Activated naive CD4-positive, alpha-beta T cell treated with anti-CD3 and anti-CD28 coated beads, Interleukin-2, amount 10 ng/mL, durations not matched to agents 7 days and 5 days (primary cell): Measurements from ENCODE around the gene KRT83.

Source experiments
- CTCF ChIA-PET: fragments of 350-600 bp; sonication (Branson Sonifier 250); formaldehyde crosslinking; loops from one replicate; lab custom pipeline; 2021; ENCODE audit warnings: antibody characterized with exemption; lab: Charles Lee
- DNase-seq: peaks from one replicate; pipeline ENCODE4 v3.0.0-alpha.2; 2020
- H3K27ac Mint-ChIP-seq: one replicate; pipeline ENCODE4 v1.8.0; 2021; ENCODE audit warnings: mild to moderate bottlenecking, moderate library complexity, mixed read lengths
- H3K27me3 Mint-ChIP-seq: one replicate; pipeline ENCODE4 v1.8.0; 2021; ENCODE audit warnings: mild to moderate bottlenecking, mixed read lengths
- H3K36me3 Mint-ChIP-seq: one replicate; pipeline ENCODE4 v1.8.0; 2021; ENCODE audit warnings: mixed read lengths
- H3K4me1 Mint-ChIP-seq: one replicate; pipeline ENCODE4 v1.8.0; 2021; ENCODE audit warnings: mixed read lengths
- H3K4me3 Mint-ChIP-seq: one replicate; pipeline ENCODE4 v1.8.0; 2021; ENCODE audit warnings: mild to moderate bottlenecking, moderate library complexity, mixed read lengths
- H3K9me3 Mint-ChIP-seq: one replicate; pipeline ENCODE4 v1.8.0; 2021; ENCODE audit warnings: mixed read lengths

The KRT83 gene

DNA sequence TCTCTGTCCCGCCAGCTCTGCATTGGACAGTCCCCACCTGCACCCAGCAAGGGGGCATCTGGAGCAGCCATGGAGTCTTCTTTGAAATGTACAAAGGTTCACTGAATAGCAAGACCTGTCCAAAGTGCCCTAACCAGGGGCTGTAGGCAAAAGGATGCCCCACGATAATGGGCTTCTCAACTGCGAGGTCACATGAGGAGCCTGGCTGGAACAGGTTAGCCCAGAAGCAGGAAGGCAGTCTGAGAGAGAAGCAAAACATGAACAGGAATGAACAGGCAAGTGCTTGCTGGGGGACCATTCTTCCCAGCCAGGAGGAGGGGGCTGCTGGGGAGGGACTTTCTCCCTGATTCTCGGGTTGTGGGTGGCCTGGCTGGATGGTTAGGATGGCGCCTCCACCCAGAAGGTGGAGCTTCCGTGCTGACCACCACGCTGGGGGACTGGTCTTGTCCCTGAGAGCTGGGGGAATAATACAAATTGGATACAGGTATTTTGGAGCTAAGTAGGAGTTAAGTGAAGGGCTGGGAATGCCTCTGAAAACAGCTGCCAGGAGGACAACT, 39.0 kb upstream of the KRT83 start:
- no peak for DNase-seq
- H3K9me3 Mint-ChIP-seq, result no peaks in the 10 kb centered on the region
- no peaks in the 10 kb centered on the region for H3K36me3 Mint-ChIP-seq
- no peak overlapping the region for H3K27ac Mint-ChIP-seq
- peaks cover 12% of the 10 kb centered on the region for H3K4me1 Mint-ChIP-seq
- H3K27me3 Mint-ChIP-seq, result peaks cover 27% of the 10 kb centered on the region
- CTCF ChIA-PET, result interaction anchor here (1.1 to 3.0 kb wide), 3 partner anchors 7 to 525 kb away, joined by 3 to 29 read pairs (median 8); no protein-coding TSS in a partner anchor
- no peak overlapping the region for H3K4me3 Mint-ChIP-seq

DNA sequence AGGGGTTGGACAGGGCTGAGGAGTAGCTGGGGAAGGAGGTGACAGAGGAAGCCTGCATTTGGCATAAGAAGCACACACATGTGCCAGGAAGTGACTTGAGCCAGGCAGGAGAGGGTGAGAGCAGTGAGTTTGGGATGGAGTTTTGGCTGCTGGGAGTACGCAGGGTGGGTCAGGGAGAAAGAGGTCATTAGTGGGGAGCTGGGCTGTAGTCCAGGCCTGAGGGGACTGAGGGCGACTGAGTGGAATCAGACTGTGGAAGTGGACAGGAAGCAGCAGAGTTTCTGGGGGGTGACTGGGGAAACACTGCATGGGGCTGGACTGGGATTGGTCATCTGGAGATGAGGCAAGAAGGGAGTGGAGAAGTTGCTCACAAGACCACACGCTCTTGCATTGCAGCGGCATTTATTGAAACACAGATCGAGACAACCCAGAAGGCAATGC, 38.4 kb upstream of the KRT83 start:
- peak; percentile 17 for DNase-seq
- no peak overlapping the region for H3K27ac Mint-ChIP-seq
- H3K4me1 Mint-ChIP-seq, result peaks cover 12% of the 10 kb centered on the region
- CTCF ChIA-PET, result no interaction called here
- no peak overlapping the region for H3K4me3 Mint-ChIP-seq
- H3K27me3 Mint-ChIP-seq, result peaks cover 27% of the 10 kb centered on the region
- no peaks in the 10 kb centered on the region for H3K36me3 Mint-ChIP-seq
- no peaks in the 10 kb centered on the region for H3K9me3 Mint-ChIP-seq

DNA sequence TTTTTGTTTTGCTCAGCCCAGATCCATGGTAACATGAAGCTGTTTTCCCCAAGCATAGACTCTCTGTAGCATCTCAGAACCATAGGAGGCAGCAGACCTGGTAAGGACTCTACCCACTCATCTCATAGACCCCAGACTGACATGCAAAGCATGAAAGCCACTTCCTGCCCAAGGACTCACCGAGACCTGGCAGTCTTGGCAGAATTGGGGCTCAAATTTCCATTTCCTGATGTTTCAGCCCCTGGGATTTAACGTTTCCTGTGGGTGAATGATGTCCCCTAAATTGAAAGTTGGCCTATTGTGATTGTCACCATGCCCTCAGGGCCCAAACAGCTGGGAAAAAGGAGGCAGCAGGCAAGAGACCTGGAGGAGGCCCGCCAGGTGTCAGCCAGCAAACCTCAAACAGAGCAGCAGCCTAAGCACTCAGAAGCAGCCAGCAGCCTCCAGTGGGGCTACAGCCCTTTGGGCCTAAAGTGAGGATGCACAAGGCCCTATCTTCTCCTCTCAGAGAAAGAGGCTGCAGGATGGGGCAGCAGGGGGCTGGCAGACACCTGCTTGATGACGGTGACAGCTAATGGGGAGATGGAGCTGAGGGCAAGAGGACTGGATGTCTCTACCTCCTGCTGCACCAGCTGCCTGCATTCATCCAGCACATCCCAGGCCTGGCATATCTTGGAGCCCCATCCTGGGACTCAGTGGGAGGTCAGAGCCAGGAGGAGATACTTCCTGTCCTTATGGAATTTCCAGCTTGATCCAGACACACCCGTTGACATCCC, 37.6 kb upstream of the KRT83 start:
- Mint-ChIP-seq H3K27me3 (peaks cover 31% of the 10 kb centered on the region), H3K4me3 (no peak overlapping the region)
- CTCF ChIA-PET, result interaction anchor here (0.9 to 1.4 kb wide), 6 partner anchors 50 to 521 kb away, joined by 3 to 4 read pairs (median 3); no protein-coding TSS in a partner anchor

DNA sequence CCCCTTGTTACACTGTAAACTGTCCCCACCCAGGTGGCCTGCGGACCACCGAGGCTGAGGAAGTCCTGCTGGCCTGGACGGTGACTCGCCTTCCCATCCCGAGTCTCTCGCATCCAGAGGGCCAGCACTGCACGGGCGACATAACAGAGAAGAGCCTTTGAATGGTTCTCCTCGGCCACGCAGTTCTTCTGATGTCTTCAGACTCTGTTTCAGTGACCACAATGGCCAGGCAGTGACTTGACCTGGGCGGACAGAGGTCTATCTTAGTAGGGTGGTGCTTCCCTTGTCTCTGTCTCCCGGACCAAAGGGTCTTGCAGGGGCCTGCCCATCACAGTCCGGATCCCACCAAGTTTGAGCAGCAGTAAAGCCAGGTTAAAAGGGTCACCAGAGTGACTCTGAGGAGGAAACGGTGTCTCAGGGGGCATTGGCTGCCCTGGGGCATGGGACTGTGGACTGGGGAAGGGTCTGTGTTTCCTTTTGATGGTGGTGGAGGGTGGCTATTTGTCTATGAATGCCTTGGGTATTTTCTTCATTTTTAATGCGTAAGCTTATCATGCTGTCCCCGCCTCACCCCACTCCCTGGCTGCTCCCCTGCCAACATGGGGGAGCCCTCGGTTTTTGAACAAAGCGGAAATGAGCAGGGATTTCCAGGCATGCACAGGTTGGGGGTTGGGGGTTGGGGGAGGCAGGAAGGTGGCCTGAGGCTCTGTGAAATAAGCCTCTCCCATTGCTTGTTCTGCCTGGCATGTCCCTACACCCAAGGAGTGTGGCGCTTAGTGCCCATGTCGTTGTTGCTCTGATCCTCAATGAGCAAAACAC, 35.8 kb upstream of the KRT83 start:
- Mint-ChIP-seq H3K36me3 (no peaks in the 10 kb centered on the region), H3K4me1 (peaks cover 12% of the 10 kb centered on the region), H3K9me3 (no peaks in the 10 kb centered on the region), H3K27me3 (peaks cover 31% of the 10 kb centered on the region), H3K4me3 (no peak overlapping the region), H3K27ac (no peak overlapping the region)
- DNase-seq, result peak; percentile 16
- CTCF ChIA-PET, result no interaction called here

More for the DNA sequence above, 37.6 kb upstream of the KRT83 start:
- Mint-ChIP-seq H3K36me3 (no peaks in the 10 kb centered on the region), H3K9me3 (no peaks in the 10 kb centered on the region), H3K4me1 (peaks cover 12% of the 10 kb centered on the region), H3K27ac (no peak overlapping the region)
- DNase-seq, result peak; percentile 31

DNA sequence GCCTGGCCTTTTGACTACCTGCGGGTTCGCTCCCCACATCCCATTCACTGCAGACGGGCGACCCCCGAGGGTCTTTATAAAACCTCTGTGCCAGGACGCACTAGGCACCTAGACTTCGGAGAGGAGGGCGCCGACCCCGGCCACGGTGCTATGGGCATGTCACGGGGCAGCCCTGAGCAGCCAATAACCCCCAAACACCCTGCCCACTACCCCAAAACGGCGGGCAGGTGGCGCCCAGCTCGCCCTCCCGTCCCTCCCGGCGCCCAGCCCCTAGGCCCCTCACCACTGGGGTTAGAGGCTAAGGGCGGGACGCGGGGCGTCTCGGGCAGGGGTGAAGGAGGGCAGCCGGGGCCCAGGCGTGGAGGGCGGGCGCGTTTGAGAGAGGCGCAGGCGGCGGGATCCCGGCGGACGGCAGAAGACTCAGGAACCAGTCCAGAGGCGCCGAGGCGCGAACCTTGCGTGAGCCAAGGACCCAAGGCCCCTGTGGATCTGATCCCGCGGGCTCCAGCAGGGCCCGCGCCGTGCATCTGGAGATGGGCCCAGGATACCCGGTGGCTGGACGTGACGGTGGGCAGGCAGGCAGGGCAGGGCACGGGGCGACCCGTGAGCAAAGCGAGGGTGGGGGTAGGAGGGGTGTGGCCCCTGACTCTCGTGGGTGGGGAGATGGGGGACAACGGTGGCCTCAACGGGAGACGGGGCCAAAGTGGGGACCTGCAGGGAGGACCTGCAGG, 35.0 kb upstream of the KRT83 start:
- Mint-ChIP-seq H3K36me3 (no peaks in the 10 kb centered on the region), H3K27ac (no peak overlapping the region), H3K4me1 (peaks cover 16% of the 10 kb centered on the region), H3K4me3 (no peak overlapping the region), H3K27me3 (peaks cover 35% of the 10 kb centered on the region), H3K9me3 (no peaks in the 10 kb centered on the region)
- peak; percentile 9 for DNase-seq
- CTCF ChIA-PET, result no interaction called here

DNA sequence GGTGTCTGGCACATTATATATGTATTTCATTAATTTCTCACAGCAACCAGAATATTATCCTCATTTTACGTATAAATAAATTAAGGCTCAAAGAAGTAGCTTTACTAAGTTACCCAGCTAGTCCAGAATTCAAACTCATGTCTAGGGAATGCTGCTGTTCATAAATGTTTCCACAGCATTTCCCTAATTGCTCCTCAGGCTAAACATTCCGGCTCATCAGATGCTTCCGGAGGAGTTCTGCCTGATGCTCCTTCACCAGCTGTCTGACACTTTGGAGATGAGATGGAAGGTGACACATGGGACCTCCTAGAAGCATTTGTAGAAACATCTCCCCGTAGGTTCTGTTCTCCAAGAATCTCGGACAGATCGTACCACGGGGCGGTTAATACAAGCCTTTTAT, 34.0 kb upstream of the KRT83 start:
- Mint-ChIP-seq H3K36me3 (no peaks in the 10 kb centered on the region), H3K4me1 (peaks cover 18% of the 10 kb centered on the region), H3K9me3 (no peaks in the 10 kb centered on the region), H3K4me3 (no peak overlapping the region), H3K27me3 (peaks cover 42% of the 10 kb centered on the region), H3K27ac (no peak overlapping the region)
- DNase-seq, result no peak
- CTCF ChIA-PET, result no interaction called here

DNA sequence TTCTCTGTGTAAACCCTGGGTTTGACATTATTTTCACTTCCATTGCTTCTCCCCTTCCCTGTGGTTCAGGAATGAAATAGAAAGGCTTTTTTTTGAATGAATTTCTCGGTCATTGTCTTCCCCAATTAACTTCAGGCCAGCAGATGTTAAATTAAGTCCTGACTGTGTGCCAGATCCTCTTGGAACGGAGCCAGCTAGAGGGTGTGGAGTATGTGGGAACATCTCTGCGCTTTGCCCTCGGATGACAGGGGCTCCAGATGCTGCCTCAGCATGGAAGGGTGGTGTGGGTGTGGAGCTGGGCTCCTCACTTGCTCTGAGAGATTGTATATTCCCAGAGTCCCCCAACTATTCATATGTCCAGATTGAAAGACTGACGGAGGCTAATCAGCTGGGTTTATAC, 33.0 kb upstream of the KRT83 start:
- H3K27me3 Mint-ChIP-seq, result peaks cover 46% of the 10 kb centered on the region
- H3K27ac Mint-ChIP-seq, result no peak overlapping the region
- H3K4me3 Mint-ChIP-seq, result no peak overlapping the region
- peaks cover 13% of the 10 kb centered on the region for H3K4me1 Mint-ChIP-seq
- CTCF ChIA-PET, result no interaction called here
- no peaks in the 10 kb centered on the region for H3K36me3 Mint-ChIP-seq
- peak; percentile 10 for DNase-seq
- no peaks in the 10 kb centered on the region for H3K9me3 Mint-ChIP-seq

DNA sequence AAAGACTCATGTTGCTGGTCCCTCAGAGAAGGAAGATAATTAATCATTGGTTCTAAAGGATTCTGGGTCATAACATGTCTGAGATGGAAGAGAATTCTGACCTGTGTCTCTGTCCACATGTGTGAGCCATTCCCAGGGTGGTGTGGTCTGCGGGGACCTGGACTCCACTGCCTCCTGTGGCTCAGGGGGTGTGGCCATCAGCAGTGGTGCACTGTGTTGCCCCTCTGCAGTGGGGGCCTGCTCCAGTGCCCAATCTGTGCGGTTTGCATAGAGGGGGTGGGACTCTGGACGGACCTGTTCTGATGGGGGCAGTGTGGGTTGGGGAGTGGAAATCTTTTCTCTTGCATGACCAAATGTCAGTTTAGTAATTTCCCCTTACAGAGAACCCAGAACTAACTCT, 32.6 kb upstream of the KRT83 start:
- CTCF ChIA-PET, result interaction anchor here (1.0 to 1.7 kb wide), 2 partner anchors 8 to 517 kb away, joined by 3 to 8 read pairs; no protein-coding TSS in a partner anchor
- no peak overlapping the region for H3K27ac Mint-ChIP-seq

DNA sequence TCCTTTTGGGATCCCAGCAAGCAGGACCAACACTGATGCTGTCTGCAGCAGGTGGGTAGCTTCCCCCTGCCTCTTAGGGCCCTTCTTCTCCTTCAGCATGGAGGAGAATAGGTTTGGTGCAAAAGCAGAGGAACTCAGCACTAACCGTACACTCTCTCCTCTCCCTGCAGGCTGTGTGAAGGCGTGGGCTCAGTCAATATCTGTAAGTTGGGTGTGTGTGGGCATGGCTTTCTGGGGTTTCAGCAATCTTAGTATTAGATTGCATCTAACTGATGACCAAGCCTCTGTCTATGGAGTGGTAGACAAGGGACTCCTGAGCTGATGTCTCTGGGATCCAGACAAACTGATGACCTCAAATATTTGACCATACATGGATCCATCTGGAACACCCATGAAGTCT, 31.8 kb upstream of the KRT83 start:
- Mint-ChIP-seq H3K27ac (no peak overlapping the region), H3K27me3 (peaks cover 50% of the 10 kb centered on the region), H3K4me3 (no peak overlapping the region), H3K36me3 (no peaks in the 10 kb centered on the region), H3K9me3 (no peaks in the 10 kb centered on the region), H3K4me1 (peaks cover 6% of the 10 kb centered on the region)
- DNase-seq, result peak; percentile 13
- CTCF ChIA-PET, result interaction anchor here (0.7 to 1.7 kb wide), 4 partner anchors 8 to 518 kb away, joined by 3 to 8 read pairs (median 3); no protein-coding TSS in a partner anchor

More for the DNA sequence above, 32.6 kb upstream of the KRT83 start:
- Mint-ChIP-seq H3K27me3 (peaks cover 46% of the 10 kb centered on the region), H3K4me1 (peaks cover 11% of the 10 kb centered on the region), H3K36me3 (no peaks in the 10 kb centered on the region), H3K9me3 (no peaks in the 10 kb centered on the region), H3K4me3 (no peak overlapping the region)
- peak; percentile 5 for DNase-seq

DNA sequence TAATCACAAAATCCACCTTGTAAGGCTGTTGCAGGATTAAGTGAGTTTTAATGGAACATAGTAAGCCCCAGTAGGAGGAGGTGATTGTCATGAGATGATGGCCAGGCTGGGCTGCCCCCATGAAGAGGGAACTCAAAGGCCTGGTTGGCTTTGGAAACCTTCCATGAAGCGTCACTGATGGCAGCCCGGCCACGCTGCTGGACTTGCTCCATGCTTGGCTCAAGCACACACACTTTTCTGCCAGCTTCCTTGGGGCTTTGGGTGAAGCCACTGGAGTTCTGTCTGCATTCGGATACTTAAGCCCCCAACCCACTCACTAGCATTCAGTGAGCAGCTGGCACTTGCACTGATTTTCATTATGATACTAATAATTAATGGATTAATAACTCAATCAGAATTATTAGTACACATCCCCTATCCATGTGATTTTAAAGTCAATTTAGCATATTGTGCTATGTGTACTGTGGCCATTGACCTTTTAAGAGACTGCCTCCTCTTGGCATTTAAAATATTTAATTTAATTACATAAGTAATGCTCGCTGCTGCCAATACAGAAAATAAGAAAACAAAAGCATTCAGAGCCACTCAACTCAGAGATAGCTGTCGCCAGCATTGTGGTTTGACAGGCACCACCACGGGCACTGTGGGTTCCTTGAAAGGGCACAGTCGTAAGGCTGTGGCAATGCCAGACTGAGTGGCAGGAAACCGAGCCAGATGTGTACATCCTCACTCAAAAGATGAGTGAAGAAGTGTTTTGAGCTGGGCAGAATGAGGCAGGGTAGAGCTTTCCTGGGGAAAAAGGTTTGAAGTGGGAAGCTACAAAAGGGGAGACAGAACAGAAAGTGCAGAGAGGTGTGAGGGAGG, 30.2 kb upstream of the KRT83 start:
- Mint-ChIP-seq H3K9me3 (no peaks in the 10 kb centered on the region), H3K27me3 (peaks cover 53% of the 10 kb centered on the region), H3K4me3 (no peak overlapping the region), H3K27ac (no peak overlapping the region), H3K4me1 (peaks cover 6% of the 10 kb centered on the region), H3K36me3 (no peaks in the 10 kb centered on the region)
- CTCF ChIA-PET, result interaction anchor here (0.8 to 1.1 kb wide), 2 partner anchors 10 to 17 kb away, joined by 3 read pairs; no protein-coding TSS in a partner anchor
- DNase-seq, result peak; percentile 60

DNA sequence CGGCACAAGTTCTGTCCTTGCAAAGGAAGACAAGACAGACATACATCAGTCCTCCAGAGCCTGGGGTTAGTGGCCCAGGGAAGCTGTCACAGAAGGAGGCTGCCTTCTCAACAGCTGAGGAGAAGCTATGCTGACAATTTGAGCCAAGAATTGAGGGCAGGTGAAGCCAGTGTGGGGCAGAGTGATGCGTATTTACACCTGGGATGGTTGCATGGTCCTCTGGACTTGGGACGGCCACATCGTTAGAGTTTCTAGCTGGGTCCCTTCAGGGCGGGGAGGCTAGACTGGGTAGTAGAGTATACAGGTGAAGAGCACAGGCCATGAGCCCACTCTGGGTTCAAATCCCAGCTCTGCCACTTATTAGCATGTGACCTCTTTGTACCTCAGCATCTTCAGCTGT, 29.6 kb upstream of the KRT83 start:
- DNase-seq, result no peak
- CTCF ChIA-PET, result interaction anchor here (0.8 to 0.9 kb wide), 3 partner anchors 11 to 23 kb away, joined by 3 read pairs; no protein-coding TSS in a partner anchor
- Mint-ChIP-seq H3K27ac (no peak overlapping the region), H3K4me1 (peaks cover 6% of the 10 kb centered on the region), H3K36me3 (no peaks in the 10 kb centered on the region), H3K9me3 (no peaks in the 10 kb centered on the region), H3K4me3 (no peak overlapping the region), H3K27me3 (peaks cover 56% of the 10 kb centered on the region)

DNA sequence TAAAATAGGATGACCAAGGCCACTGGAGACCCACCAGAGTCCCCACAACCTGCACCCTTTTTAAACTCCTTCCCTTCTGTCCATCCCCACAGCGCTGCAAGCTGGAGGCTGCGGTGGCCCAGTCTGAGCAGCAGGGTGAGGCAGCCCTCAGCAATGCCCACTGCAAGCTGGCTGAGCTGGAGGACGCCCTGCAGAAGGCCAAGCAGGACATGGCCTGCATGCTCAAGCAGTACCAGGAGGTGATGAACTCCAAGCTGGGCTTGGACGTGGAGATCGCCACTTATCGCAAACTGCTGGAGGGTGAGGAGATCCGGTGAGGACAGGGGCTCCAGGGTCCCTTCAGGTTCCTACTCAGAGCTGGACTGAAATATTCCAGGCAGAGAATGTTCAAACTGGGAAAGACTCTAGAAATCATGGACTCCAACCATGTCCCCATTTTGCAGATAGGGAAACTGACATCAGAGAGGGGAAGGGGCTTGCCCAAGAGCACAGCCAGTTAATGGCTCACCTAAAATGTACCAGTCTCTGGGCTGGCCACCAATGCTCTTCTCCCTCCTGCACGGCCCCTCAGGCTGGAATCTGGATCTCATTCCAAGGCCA, 28.9 kb upstream of the KRT83 start:
- Mint-ChIP-seq H3K27me3 (peaks cover 54% of the 10 kb centered on the region), H3K9me3 (no peaks in the 10 kb centered on the region), H3K27ac (no peak overlapping the region), H3K4me1 (peaks cover 6% of the 10 kb centered on the region), H3K4me3 (no peak overlapping the region), H3K36me3 (no peaks in the 10 kb centered on the region)
- CTCF ChIA-PET, result interaction anchor here (0.8 to 0.9 kb wide), 2 partner anchors 22 to 23 kb away, joined by 3 read pairs; no protein-coding TSS in a partner anchor
- no peak for DNase-seq
